HepG2 (cell line): ENCODE data around the gene AGAP1. TPM values are rescaled to one million over a fixed set of nuclear protein-coding genes. Genes with fewer than 3 reads are reported as not detected.

Source experiments
- CTCF ChIP-seq: sonication (generic); formaldehyde crosslinking; IDR thresholded peaks from 2 replicates; pipeline ENCODE4 v1.5.0; 2020; ENCODE audit warnings: mild to moderate bottlenecking, missing genetic modification reagents, moderate library complexity
- NR2C2 ChIP-seq: sonication (generic); formaldehyde crosslinking; IDR thresholded peaks from 2 replicates; pipeline ENCODE4 v1.4.0; 2020; ENCODE audit warnings: missing genetic modification reagents, mild to moderate bottlenecking, moderate library complexity, borderline replicate concordance
- TEAD2 ChIP-seq: sonication (generic); formaldehyde crosslinking; IDR thresholded peaks from 2 replicates; pipeline ENCODE4 v1.9.0; 2021; ENCODE audit warnings: missing genetic modification reagents
- ZNF646 ChIP-seq: sonication (generic); formaldehyde crosslinking; IDR thresholded peaks from 2 replicates; pipeline ENCODE4 v1.9.0; 2021; ENCODE audit warnings: mild to moderate bottlenecking, missing genetic modification reagents
- polyA plus RNA-seq, 8 experiments: library from polyadenylated mRNA; depleted of rRNA in 3 of 8; stranded (reverse) in 7 of 8; unstranded in 1 of 8; fragments of >200 nt; fragmentation: Illumina TruSeq in 4 of 8; extraction: Trizol in 4 of 8; gene quantifications; 2 replicates each; pipeline versions ENCODE4 v1.2.1 to v1.2.3, GENCODE V29; 2011 to 2016; ENCODE audit warnings: low read depth in 4 of 8, missing spikeins in 1 of 8, mixed read lengths in 1 of 8; ENCODE audit not compliant: insufficient read depth in 1 of 8
- total RNA-seq, 5 experiments: library from RNA; depleted of rRNA; stranded (reverse); fragments of >200 nt; fragmentation: Illumina TruSeq; extraction: Trizol; gene quantifications; 2 replicates each; pipeline ENCODE4 v1.2.3, GENCODE V29; 2016; ENCODE audit warnings: low read depth in 1 of 5

The AGAP1 gene
- total and polyA plus RNA-seq, 2 of the 13 experiments (the other 11 are each of a cell fraction or from before 2014, with no cell fraction given), result 21.2 to 32.7 TPM

GRCh38 chr2:236177604-236177966, 683.7 kb downstream of the AGAP1 start (continued):
- TF ChIP-seq TEAD2 (CRISPR knock-in tag) (no peak), CTCF (CRISPR knock-in tag) (peak; percentile 61), ZNF646 (no peak), NR2C2 (no peak)
- TF ChIP-seq, all 625 proteins: peak for 11
